SW 1271 (cell line): ENCODE measurements around the gene TNFRSF1B.

ENCODE experiments used
- DNase-seq, 2 experiments: peaks; one replicate each; lab custom pipeline; 2025; lab: John Stamatoyannopoulos, UW

The TNFRSF1B gene

DNA sequence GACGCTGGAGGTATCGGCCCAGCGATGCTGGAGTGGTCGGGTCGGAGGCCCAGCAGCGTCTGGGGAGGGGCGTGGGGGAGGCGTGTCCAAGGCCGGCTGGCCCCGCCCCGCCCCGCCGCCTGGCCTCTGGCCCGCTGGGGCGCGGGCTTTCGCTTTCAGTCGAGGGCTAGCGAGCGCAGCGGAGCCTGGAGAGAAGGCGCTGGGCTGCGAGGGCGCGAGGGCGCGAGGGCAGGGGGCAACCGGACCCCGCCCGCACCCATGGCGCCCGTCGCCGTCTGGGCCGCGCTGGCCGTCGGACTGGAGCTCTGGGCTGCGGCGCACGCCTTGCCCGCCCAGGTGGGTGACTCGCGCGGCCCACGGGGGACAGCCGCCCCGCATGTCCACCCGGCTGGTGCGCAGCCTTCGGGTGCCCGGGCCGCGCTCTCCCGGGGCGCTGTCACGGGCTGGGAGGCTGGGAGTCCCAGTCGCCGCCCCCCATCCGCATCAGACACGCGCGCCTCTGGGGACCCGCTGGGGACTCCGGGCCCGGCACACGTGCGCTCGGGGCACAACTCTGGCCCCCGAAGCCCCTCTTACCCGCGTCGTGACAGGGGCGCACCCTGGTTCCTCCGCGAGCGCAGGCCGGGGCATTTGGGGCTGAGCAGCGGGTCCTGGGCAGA, at the start of gene TNFRSF1B:
Gene TNFRSF1B (plus strand): TSS at position 158 of the 659 bp plus-strand sequence. CDS start 101 bp downstream, at position 259.
- peak in 1 of 2 experiments; percentile 30 for DNase-seq

GRCh38 chr1:12121212-12122003, 45.4 kb upstream of the TNFRSF1B start:
- DNase-seq: no peak

GRCh38 chr1:12123172-12123571, 43.6 kb upstream of the TNFRSF1B start:
- DNase-seq: no peak

- peak in 1 of 2 experiments; percentile 35 for DNase-seq
These were observed 41.9 kb upstream of the TNFRSF1B start for GRCh38 chr1:12124693-12125421.

- no peak for DNase-seq
These were observed 41.1 kb upstream of the TNFRSF1B start for GRCh38 chr1:12125422-12126355.

GRCh38 chr1:12126781-12127180, 40.0 kb upstream of the TNFRSF1B start:
- no peak for DNase-seq

- DNase-seq: no peak
These were observed 39.5 kb upstream of the TNFRSF1B start for GRCh38 chr1:12127206-12127810.

DNA sequence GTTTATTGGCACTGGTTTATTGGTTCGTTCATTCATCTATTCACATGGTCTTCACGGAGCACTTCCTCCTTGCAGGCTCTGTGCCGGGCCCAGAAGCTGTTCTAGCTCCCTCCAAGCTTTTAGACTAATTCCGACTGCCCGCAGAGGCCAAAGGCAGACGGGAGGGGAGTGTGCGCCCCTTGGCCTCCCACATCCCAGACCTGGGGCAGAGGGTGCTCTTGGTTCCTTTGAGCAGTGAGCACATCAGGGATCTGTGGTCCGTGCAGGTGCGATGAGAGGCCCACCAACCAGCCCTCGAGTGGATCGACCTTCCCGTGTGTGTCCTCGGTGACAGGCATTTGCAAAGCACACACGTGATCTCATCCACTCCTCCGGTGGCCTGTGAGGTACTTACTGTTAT, 38.7 kb upstream of the TNFRSF1B start:
- DNase-seq: no peak

DNA sequence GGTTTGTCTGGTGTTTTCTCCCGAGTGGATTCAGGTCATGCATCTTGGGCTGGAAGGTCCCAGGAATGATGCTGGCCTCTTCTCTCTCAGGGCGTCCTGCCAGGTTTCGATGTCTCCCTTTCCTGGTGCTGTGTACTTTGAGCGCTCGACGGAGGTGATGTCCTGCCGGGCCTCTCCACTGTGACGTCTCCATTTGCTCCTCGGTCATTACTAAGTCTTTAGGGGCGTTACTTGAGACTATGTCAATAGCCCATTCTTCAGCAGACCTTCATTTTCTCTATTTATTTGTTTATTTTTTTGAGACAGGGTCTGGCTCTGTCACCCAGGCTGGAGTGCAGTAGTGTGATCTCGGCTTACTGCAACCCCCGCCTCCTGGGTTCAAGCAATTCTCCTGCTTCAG, 37.2 kb upstream of the TNFRSF1B start:
- DNase-seq: no peak

DNA sequence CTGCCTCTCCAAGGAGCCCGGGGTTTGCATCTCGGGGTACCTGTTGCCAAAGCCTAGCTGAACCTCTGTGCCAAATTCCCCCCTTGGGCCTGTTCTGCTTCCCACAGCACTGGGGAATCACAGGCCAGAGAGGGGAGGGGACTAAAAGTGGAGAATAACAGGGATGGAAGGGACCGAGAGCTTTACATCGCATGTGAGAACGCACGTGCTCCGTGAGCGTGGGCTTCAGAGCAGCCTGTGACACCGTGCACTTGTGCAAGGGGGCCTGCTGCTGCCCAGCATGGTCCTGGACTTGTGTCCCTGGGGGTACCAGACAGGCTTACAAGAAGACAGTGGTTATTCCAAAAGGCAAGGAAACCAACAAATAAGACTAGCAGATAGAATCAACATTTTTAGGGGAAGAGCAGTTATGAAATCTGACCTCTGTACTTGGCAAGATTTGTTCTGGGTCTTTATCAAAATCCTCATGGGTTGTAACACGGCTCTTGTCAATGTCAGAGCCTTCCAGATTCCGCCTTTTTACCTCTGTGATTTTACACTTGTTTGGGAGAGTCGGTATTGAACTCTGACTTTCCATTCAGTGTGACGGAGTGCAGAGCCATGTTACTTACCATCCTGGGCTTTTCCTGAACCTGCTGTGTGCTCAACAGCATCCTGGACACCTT, 36.2 kb upstream of the TNFRSF1B start:
- DNase-seq: no peak

GRCh38 chr1:12132078-12132477, 34.7 kb upstream of the TNFRSF1B start:
- no peak for DNase-seq

- no peak for DNase-seq
These were observed 32.1 kb upstream of the TNFRSF1B start for GRCh38 chr1:12134716-12135115.

DNA sequence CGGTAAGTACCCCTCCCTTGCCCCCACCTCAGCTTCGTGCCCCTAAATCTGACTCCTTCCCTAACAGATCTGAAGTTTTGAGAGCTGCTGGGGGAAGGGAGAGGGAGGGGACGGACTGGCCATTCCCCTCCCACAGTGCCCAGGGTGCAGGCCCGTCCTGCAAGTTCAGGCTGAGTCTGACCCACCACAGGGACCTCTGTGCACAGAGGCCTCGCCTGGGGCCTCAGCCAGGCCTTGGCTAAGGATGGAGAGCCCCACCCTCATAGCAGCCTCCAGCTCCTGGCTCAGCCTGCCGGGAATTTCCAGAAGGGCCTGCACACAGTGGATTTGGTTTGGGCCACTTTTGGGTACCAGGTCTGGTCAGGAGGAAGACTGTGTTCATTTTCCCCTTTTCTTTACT, 31.2 kb upstream of the TNFRSF1B start:
- no peak for DNase-seq

- DNase-seq: no peak
These were observed 29.7 kb upstream of the TNFRSF1B start for GRCh38 chr1:12136916-12137610.

GRCh38 chr1:12138196-12139168, 28.3 kb upstream of the TNFRSF1B start:
- DNase-seq: no peak

GRCh38 chr1:12140016-12140415, 26.8 kb upstream of the TNFRSF1B start:
- DNase-seq: no peak

GRCh38 chr1:12140515-12141162, 26.2 kb upstream of the TNFRSF1B start:
- DNase-seq: no peak

DNA sequence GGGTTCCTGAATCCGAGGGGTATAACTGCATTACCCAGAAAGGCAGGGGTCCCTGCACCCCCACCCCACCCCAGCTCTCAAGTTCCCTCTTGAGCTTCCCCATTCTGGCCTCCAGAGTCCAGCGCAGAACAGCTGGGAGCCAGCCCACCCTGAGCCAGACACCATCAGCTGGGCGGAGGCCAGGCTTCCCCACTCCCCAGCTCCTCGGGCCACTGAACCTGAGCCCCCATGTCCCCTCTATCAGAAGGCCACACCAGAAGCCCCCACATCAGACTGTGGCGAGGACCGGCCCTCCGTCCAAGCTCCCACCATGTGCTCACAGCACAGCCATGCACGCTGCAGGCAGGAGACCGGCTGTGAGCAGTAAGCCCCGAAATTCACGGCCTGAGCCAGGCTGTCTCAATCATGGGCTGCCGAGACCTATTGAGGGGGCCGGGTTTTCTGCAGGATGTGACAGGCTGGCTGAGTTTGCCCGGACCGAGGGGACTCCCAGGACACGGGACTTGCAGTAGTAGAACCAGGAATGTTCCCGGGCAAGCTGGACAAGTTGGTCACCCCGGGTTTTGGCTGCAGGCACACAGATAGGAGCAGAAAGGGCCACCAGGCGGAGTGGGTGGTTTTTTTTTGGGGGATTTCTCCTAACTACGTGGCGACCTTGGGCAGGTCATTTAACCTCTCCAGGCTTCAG, 25.5 kb upstream of the TNFRSF1B start:
- no peak for DNase-seq
